GM19397 (cell line): ENCODE data around the gene PTCD2.

ENCODE experiments used
- ATAC-seq: cut with Tn5 transposase; IDR thresholded peaks from one replicate; pipeline ENCODE4 v1.9.1; 2021; ENCODE audit warnings: mild to moderate bottlenecking, moderate library complexity; ENCODE audit not compliant: unreplicated experiment

The PTCD2 gene, protein sequence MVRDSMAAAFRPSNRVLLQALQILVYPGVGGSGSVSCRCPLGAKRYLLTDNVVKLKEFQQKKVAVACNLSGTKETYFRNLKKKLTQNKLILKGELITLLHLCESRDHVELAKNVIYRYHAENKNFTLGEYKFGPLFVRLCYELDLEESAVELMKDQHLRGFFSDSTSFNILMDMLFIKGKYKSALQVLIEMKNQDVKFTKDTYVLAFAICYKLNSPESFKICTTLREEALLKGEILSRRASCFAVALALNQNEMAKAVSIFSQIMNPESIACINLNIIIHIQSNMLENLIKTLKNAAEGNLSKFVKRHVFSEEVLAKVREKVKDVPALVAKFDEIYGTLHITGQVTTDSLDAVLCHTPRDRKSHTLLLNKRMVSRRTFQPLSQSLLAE

DNA sequence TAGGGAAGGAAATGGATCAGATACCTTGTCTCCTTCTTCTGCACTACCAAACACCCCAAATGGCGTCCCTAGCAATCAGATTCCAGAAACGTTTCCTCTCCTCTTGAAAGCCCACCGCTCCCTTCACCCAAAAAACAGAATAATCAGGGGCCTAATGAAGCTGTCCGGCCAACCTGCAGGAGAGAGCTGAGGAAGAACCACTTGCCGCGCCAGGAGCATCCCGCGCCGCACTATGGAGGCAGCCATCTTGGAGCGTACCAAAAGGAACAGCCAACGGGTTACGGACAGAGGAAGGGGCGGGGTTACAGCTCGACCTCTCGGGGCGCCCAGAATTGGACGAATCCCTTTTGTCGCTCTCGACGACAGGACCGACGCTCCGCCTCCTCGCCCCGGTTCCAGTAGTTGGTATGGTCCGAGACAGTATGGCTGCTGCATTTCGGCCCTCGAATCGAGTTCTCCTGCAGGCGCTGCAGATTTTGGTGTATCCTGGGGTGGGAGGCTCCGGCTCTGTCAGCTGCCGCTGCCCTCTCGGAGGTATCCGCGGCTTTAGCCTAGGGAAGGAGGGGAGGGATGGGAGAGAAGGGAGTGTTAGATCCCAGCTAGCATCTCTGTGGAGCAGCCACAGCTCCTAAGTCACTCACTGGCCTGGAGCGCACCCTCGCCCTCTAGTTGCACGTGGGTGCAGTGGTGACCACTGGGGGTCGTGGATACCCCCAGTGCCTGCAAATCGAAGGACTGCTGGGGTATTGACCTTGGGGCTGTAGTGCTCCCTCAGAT lies at the start of gene PTCD2, which contains the start of gene MRPS27:
Gene PTCD2, plus strand, starts transcription at position 398 of the 777 bp plus-strand sequence. Its CDS starts 10 bp downstream, at position 408.
Gene MRPS27, minus strand, starts transcription at position 265 of the 777 bp plus-strand sequence. Its CDS starts 19 bp downstream, at position 246.
- ATAC-seq, result peak; percentile 99

- no peak for ATAC-seq
Observed at GRCh38 chr5:72271702-72272101, 48.5 kb upstream of the PTCD2 start.

- no peak for ATAC-seq
Observed at GRCh38 chr5:72272398-72272797, 47.8 kb upstream of the PTCD2 start.

- no peak for ATAC-seq
Observed at GRCh38 chr5:72273547-72273946, 46.6 kb upstream of the PTCD2 start.

DNA sequence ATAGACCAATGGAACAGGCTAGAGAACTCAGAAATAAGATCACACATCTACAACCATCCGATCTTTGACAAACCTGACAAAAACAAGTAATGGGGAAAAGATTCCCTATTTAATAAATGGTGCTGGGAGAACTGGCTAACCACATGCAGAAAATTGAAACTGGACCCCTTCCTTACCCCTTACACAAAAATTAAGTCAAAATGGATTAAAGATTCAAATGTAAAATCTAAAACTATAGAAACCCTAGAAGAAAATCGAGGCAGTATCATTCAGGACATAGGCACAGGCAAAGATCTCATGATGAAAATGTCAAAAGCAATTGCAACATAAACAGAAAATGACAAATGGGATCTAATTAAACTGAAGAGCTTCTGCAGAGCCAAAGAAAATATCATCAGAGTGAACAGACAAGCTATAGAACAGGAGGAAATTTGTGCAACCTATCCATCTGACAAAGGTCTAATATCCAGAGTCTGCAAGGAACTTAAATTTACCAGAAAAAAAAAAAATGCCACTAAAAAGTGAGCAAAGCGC lies 43.9 kb upstream of the PTCD2 start:
- no peak for ATAC-seq

DNA sequence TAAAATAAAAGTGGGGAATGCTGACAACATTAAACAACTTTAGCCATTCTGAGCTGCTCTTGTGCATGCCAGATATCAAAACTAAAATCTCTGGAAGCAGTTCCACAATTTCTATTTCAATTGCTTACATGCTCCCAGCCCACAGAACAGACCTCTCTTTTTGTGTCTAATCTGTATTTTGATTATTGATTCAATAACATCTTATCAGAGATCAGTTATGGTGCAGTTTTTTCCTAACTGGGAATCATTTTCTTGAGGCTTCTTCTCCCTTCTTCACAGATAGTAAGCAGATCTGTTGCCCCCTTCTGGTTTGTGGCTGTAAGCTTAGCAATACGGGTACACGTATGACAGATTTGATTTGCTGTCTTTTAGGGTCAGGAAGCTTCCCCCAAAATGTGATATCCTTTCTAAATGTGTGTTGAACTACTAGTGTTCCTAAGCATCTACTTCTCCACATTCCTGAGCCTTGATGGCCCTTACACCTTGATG lies 39.5 kb upstream of the PTCD2 start:
- no peak for ATAC-seq

GRCh38 chr5:72281430-72281763 lies 38.8 kb upstream of the PTCD2 start:
- no peak for ATAC-seq

GRCh38 chr5:72281764-72282499 lies 38.2 kb upstream of the PTCD2 start:
- ATAC-seq, result no peak

GRCh38 chr5:72282878-72283277 lies 37.3 kb upstream of the PTCD2 start:
- ATAC-seq, result no peak

DNA sequence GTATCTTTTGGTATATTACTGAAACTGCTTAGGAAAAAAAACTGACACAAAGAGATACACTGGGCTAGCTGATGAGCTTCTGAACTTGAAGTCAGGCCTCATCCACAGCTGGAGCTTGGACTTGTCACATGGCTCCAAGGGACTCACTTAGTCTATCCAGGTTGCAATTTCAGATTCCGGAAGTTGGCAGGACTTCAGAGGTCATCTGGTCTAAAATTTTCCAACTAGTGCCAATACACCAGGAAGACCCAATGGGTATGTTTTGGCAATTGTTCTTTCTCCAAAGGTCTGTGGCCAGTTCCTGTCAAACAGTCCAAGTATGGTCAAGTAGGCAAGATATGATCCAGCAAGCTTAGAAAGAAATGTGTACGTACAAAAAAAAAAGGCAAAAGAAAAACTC lies 36.8 kb upstream of the PTCD2 start:
- no peak for ATAC-seq

- ATAC-seq, result no peak
Observed at GRCh38 chr5:72284559-72285423, 35.4 kb upstream of the PTCD2 start.

DNA sequence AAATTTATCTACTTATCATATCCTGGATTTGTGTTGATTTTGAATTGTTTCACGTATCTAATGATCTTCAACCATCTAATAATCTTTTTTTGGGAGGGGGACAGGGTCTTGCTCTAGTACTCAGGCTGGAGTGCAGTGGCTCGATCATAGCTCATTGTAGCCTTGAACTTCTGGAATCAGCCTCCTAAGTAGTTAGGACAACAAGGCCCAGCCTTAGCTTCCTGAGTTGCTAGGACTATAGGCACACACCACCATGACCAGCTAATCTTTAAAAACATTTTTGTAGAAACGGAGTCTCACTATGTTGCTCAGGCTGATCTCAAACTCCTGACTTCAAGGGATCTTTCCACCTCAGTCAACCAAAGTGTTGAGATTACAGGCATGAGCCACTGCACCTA lies 34.8 kb upstream of the PTCD2 start:
- ATAC-seq, result no peak

- no peak for ATAC-seq
Observed at GRCh38 chr5:72286798-72287197, 33.4 kb upstream of the PTCD2 start.

DNA sequence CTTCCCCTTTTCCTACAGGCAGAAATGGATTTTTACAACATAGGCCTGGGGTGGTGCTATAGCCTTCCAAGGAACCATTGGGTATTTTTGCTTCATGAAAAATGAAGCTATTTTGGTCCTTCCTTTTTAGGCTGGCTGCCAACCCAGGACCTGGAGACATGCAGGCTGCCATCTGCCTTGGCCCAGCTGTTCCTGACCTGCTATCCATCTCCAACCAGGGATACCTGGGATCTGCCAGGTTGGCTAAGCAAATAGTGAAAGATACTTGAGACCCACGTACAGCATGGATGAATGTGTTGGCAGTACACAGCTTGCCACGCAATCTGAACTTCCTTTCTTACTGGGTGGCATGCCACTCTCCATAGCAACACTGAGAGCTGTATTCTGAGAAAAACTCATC lies 31.2 kb upstream of the PTCD2 start:
- ATAC-seq, result no peak

DNA sequence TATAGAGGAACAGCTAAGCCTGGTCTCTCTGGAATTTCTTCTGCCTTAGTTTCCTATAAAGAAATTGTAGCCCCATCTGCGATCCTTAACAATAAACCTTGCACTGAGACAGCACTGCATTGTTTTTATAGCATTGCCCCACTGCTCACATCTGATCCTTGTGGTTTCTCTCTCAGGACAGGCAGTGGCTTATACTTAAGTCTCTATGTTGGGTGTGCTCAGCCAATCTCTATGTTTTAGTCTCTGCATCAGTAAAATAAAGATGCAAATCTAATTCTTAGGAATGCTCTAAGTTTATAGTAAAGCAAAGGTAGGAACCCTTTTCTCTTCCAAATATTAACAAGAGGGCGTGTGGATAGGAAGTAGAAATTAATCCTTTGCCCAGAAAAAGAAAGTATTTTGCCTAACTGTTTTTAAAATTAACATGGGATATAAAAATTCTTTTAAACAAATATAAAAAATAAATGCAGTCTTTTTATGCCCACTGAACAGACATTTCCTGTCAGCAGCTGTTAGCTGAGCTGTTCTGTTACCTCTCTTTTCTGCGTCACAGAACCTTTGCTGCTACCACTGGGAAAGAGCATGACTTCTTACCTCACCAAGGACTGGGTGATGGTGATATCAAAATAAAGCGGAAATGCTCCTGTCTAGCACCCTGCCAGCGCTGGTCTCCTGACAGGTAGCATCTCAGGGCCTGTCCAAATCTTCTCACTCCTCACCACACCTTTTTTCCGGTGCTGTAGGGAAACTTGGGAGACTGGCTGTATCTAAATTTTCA lies 29.6 kb upstream of the PTCD2 start:
- ATAC-seq, result no peak

DNA sequence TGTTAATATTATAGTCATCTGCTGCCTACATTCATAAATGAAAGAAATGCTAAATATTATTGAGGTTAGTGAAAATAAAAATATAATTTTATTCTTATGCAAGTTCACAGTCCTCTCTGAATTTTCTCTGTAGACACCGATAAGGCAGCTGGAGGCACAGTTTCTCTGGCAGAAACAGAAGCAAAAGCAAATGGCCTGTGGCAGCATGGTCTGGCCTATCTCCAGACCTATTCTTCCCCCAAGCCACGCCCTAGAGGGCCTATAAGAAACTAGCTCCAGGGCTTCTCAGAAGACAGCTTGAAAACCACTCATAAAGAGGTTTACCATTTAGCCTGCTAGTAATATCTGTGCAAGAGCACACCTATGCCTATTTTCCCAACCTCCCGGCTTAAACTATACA lies 28.6 kb upstream of the PTCD2 start:
- no peak for ATAC-seq

DNA sequence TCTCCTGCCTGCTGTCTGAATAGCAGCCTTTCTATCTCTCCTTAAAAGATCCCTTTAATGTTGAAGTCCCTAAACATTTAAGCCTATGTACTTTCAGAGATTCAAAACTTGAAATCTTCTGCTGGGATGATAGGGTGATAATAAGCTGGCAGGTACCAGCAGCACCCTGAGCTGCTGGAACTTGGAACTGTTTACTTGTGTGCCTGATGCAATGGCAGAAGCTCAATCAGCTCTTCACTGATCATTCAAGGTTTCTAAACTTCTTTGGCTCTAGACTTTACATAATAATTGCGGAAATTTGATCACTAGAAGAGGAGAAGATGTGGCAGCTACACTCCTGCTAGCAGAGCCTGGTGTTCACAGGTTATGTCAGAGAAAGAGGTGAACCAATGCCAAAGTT lies 27.8 kb upstream of the PTCD2 start:
- no peak for ATAC-seq

DNA sequence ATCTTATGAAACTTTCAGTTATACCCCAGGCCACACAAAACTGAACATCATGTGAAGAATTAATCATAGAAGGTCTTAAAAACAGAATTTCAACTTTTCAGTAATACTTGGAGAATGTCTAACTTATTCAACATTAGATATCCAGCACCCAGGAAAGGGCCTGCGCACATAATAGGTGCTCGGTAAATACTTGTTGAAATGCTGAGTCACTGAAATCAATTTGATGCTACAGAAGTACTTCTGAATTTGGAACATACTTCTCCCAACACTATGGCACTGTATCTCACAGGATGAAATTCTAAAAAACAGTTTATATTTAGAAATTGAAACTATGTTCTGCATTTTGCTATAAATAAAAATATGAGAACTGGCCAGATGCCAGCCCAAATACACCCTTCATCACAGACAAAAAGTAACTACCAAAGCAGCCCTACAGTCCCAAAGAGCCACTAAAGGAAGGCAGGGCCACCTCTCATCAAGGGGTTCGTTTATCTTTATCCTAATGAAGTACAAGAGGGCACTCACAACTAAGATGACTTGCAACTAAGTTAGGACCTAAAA lies 26.6 kb upstream of the PTCD2 start:
- ATAC-seq, result no peak

GRCh38 chr5:72294473-72294872 lies 25.7 kb upstream of the PTCD2 start:
- ATAC-seq, result no peak
